Inferior parietal cortex (tissue), 1 donor: Measurements from ENCODE around the gene CD59.
"Not testable (repeated sequence)": the region's sequence is repeated elsewhere in the genome, so short reads cannot be mapped to it uniquely, and the experiment has no call there.

Experiments used
- DNase-seq: peaks from one replicate; pipeline ENCODE4 v3.0.0-alpha.2; 2016; ENCODE audit errors: extremely low spot score

CD59 gene

GRCh38 chr11:33713151-33713855 lies 22.9 kb downstream of the CD59 start:
- DNase-seq, result no peak

GRCh38 chr11:33712436-33712835 lies 23.8 kb downstream of the CD59 start:
- no peak for DNase-seq

DNA sequence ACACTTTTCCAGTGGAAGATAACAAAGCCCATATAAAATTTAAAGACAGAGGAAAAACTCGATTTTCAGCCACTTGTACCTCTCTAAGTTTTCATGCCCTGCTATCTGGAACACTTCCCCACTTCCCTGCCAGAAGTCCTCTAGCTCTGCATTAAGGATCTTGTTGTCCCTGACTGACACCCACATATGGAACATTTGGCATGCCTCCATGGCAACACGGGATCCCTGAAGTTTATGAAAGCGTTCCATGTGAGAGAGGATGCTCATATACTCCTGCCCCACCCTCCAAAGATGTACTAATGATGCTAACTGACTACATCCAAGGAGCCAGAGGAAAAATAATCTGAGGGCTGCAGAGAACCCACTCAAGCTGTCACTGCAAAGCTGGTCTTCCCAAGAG lies 26.8 kb downstream of the CD59 start:
- DNase-seq, result no peak

GRCh38 chr11:33708985-33709384 lies 27.2 kb downstream of the CD59 start:
- no peak for DNase-seq

DNA sequence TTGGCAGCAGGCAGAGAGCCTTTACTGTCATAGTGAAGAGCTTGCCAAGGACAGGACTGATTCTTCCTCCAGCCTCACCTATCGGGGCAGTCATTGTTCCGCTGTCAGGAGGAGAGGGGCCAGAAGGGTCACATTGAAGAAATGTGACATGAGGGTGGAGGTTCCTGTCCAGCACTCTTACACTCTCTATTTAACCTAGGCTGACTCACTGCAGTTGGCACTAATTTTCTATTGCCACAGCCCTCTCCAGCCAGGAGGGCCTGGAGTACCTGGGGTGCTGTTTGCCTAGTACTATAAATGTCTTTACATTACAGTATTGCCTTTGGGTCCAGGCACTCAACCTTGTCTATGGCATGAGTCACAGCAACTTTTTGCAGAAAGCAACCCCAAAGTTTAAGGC lies 28.4 kb downstream of the CD59 start:
- not testable (repeated sequence) for DNase-seq

- no peak for DNase-seq
These were observed 29.3 kb downstream of the CD59 start for GRCh38 chr11:33706966-33707365.

DNA sequence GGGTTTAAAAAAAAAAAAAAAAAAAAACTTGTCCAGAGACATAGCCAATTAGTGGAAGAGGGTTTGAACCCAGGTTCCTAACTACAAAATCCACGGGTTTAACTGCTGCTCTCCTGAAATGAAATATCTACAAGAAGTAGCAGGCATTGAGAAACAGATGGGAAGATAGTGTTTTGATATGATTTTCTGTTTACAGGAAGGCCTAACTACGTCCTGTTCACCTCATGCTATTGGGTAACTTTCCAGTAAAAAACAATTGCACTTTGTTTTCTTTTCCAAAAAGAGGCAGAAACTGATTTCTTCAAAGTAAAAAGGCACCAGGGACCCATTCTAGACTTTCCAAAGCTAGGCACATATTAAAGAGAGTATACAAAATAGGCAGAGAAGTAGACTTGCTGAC lies 29.7 kb downstream of the CD59 start:
- no peak for DNase-seq

DNA sequence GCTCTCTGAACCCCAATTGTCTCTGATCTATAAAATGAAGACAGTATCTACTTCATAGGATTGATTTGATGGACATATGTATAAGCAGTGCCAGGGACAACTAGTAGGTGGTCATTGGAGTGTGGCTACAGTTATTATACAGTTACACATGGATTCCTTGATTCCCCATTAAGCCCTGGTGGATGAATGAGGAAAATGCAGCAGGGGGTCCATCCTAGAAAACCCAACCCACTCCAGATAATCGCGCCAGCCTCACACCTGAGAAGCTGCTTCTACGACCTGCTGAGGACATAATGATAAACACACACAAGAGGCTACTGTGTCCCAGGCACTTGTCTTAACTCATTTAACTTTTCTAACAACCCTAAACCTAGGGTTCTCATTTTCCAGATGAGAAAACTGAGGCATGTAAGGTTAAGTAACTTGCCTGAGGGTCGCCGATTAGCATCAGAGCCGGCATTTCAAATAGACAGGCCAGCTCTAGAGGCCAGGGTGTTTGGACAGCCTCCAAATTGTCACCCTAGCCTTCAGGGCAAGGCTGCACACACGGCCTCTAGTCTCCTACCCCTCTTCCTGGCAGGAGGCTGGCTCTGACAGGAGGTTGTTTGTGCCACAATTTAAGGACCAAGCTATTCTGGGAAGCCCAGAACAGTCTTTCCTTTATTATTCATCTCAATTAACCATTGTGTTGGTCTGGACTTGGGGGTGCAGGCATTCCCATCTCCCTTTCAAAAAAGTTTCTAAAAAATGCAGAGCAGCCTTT lies 31.8 kb downstream of the CD59 start:
- DNase-seq, result no peak

GRCh38 chr11:33703788-33704187 lies 32.4 kb downstream of the CD59 start:
- DNase-seq, result no peak

DNA sequence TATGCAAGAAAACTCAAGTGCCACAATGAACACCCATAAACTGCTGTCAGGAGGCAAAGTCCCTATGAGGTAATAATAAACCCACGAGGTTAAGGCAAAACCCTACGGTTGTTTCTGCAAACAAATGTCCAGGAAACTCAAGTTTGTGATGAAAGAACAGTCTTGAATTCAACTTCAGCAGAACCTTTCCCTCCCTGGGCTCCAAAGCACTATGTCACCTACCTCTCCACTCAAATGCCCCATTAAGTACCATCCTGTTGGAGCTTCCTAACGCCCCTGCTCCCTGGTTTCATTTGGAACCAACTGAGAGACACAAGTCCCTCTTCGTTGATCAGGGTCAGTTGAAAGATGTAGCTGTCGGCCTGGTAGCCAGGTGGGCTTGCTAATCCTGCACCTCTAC lies 33.0 kb downstream of the CD59 start:
- no peak for DNase-seq

DNA sequence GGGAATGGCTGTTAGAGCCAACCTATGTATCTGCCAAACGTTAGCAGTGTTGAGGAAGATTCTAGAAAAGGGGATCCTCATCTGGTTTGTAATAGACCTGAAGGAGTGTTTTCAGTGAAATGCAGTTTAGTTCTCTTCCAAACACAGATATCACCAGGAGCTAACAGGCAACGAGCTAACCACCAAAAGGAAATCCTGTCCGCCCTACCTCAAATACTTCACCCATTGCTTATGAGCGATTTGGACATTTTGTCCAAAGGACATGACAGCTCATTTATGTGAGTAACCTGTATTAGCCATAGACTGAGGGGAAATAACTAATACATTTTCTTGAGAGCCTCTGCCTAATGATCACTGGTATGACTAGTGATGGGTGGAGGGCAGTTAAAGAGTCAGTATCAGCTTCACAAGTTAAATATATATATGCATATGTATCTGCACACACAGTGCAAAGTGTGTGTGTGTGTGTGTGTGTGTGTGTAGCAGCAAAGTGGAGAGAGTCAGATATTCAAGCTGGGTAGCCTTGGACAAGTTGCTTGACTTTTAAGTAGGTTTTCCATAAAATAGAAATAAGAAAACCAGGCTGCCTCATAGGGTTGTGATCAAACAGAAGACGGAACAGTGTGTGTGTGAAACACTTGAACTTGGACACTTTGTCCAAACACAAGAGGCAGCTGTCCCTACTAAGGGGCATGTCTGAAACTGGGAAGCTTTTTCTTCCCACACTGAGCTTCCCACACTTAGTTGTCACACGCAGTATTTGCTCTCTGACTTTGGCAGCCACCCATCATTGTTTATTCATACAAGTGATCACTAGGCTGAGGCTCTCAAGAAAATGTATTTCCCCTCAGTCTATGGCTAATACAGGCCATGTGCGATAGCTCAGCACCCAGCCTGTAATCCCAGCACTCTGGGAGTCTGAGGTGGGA lies 34.7 kb downstream of the CD59 start:
- DNase-seq, result peak; percentile 72

- DNase-seq, result peak; percentile 83
These were observed 35.5 kb downstream of the CD59 start, which contains the start of gene C11orf91 for GRCh38 chr11:33700502-33701271. C11orf91 (minus strand) TSS chr11:33700826; CDS start chr11:33700740, 86 bp downstream.

DNA sequence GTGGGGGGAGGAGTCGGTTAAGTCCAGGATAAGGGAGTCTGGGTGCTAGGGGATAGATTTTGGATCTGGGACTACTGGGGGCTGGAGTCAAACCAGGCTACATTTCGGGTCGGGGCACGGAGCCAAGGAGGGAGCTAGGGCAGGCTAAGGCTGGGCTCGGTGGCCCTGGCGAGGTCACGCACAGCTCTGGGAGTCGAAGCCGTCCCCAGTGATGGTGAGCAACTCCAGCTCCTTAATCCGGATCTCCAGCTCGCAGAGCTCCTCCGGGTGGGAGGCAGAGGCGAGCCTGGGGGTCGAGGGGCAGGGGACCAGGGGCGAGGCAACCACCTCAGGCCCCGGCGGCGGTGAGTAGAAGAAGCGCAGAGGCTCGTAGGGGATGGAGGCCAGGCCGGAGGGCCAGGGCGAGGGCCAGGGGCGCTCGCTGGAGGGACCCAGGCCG lies 36.1 kb downstream of the CD59 start:
- no peak for DNase-seq

GRCh38 chr11:33699515-33700062 lies 36.6 kb downstream of the CD59 start:
- DNase-seq, result no peak

GRCh38 chr11:33698921-33699320 lies 37.3 kb downstream of the CD59 start:
- no peak for DNase-seq

DNA sequence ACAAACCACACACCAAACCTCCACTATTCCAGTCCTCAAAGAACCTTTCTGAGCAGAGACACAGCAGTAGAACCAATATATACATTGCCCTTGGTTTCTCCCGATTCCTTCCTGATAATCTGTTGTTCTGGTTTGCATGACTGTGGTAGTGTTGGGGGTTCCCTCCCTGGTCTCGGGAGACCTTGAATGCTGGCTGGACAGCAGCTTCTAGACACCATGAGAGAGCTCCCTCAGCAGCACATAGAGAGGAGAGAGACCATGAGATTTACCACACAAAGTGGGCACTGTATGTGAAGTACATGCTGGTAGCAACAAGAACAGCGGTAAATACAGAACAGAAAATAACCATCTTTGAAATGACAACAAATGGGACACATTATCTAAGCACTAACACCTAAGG lies 38.2 kb downstream of the CD59 start:
- no peak for DNase-seq

- no peak for DNase-seq
These were observed 39.1 kb downstream of the CD59 start for GRCh38 chr11:33696931-33697638.

DNA sequence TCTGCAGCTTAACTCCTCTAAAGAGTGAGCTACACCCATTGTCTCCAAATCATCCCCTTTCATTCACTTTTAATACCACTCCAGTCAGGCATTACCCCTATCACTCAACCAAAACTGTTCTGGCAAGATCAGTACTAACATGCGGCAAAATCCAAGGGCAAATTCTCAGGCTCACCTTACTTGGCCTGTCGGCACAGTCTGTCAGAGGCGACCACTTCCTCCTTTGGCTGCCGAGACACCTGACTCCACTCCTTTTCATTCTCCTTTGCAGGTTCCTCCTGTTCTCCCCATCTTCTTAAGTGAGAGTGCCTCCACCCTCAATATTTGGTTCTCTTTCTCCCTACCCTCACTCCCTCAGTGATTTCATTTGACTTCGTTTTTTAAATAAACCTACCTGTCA lies 39.8 kb downstream of the CD59 start:
- no peak for DNase-seq

- DNase-seq, result no peak
These were observed 41.1 kb downstream of the CD59 start for GRCh38 chr11:33695051-33695566.
